Measurements from ENCODE around the gene MVK.

- TF ChIP-seq POLR2A (IDR thresholded peaks at IDR 0.05) (no peak), POLR2AphosphoS5 (IDR thresholded peaks at IDR 0.05) (no peak)
Measured at GRCh38 chr12:109554761-109555160, 18.8 kb upstream of the MVK start.
